Measurements from ENCODE around the gene ZAR1L.

- TF ChIP-seq CTCF (conservative IDR thresholded peaks at IDR 0.05; ENCODE audit: low read depth, low read length) = no peak
- no peak for TF ChIP-seq EZH2 (IDR thresholded peaks at IDR 0.05; ENCODE audit: low read length, unreplicated experiment)
Observed at GRCh38 chr13:32347651-32348050, 32.5 kb upstream of the ZAR1L start.

Data from PC-3 (cell line).